CD14-positive monocyte (primary cell): ENCODE measurements around the gene ZNF513. TPM values are rescaled to one million over a fixed set of nuclear protein-coding genes. Genes with fewer than 3 reads are reported as not detected.

Experiments used
- DNase-seq, 3 donors: peaks; one replicate each; pipeline ENCODE4 v3.0.0-alpha.2; 2011 to 2022
- H2AFZ ChIP-seq: 2 replicates; pipeline ENCODE4 v1.6.0; 2012; ENCODE audit warnings: mild to moderate bottlenecking, low read depth, low read length, inconsistent platforms; ENCODE audit not compliant: insufficient read depth, poor library complexity, severe bottlenecking
- H3K27ac ChIP-seq, 2 donors: 1 replicate in 1 of 2; 2 replicates in 1 of 2; pipeline ENCODE4 v1.5.1; 2012 to 2013; ENCODE audit warnings: low read length in 2 of 2, control low read depth in 1 of 2, inconsistent platforms in 1 of 2, low read depth in 1 of 2, mild to moderate bottlenecking in 1 of 2
- H3K27me3 ChIP-seq, 2 donors: one replicate each; pipeline versions ENCODE4 v1.6.0 to v1.6.1; 2011 to 2013; ENCODE audit warnings: low read length in 2 of 2; ENCODE audit not compliant: control insufficient read depth in 2 of 2, insufficient read depth in 2 of 2
- H3K36me3 ChIP-seq, 2 donors: replicated peaks in 1 of 2; 1 replicate in 1 of 2; 2 replicates in 1 of 2; pipeline versions ENCODE4 v1.5.1 to v1.6.1; 2012 to 2013; ENCODE audit warnings: low read length in 2 of 2, control low read depth in 1 of 2, inconsistent platforms in 1 of 2, mild to moderate bottlenecking in 1 of 2; ENCODE audit not compliant: insufficient read depth in 2 of 2, control insufficient read depth in 1 of 2
- H3K4me1 ChIP-seq, 2 donors: 1 replicate in 1 of 2; 2 replicates in 1 of 2; pipeline versions ENCODE4 v1.5.1 to v1.6.1; 2012 to 2013; ENCODE audit warnings: low read length in 2 of 2, control low read depth in 1 of 2, inconsistent platforms in 1 of 2, mild to moderate bottlenecking in 1 of 2, moderate library complexity in 1 of 2; ENCODE audit not compliant: insufficient read depth in 2 of 2, control insufficient read depth in 1 of 2
- H3K4me2 ChIP-seq: replicated peaks from 2 replicates; pipeline ENCODE3; 2012; ENCODE audit warnings: low read length, moderate library complexity, mild to moderate bottlenecking; ENCODE audit not compliant: poor library complexity, severe bottlenecking; ENCODE audit errors: extremely low read depth
- H3K4me3 ChIP-seq, 3 experiments: fragments of 200-600 bp in 1 of 3; sonication (generic) in 1 of 3; replicated peaks in 1 of 3; 1 replicate in 2 of 3; 2 replicates in 1 of 3; pipeline ENCODE4 v1.5.1; 2011 to 2013; ENCODE audit warnings: low read length in 3 of 3, mild to moderate bottlenecking in 3 of 3, control low read depth in 2 of 3, low read depth in 2 of 3, inconsistent platforms in 1 of 3, moderate library complexity in 1 of 3
- H3K79me2 ChIP-seq: 2 replicates; pipeline ENCODE4 v1.6.0; 2012; ENCODE audit warnings: mild to moderate bottlenecking, control low read depth, inconsistent platforms, low read length, moderate library complexity; ENCODE audit not compliant: insufficient read depth
- H3K9ac ChIP-seq: 2 replicates; pipeline ENCODE4 v1.6.0; 2017; ENCODE audit warnings: low read length, mild to moderate bottlenecking; ENCODE audit not compliant: insufficient read depth, poor library complexity, severe bottlenecking
- H3K9me3 ChIP-seq, 2 donors: replicated peaks in 1 of 2; 1 replicate in 1 of 2; 2 replicates in 1 of 2; pipeline versions ENCODE4 v1.5.1 to v1.6.1; 2012 to 2013; ENCODE audit warnings: low read length in 2 of 2, control low read depth in 1 of 2; ENCODE audit not compliant: control insufficient read depth in 1 of 2, insufficient read depth in 1 of 2
- H4K20me1 ChIP-seq: 2 replicates; pipeline ENCODE4 v1.6.0; 2012; ENCODE audit warnings: mild to moderate bottlenecking, low read length, control low read depth, moderate library complexity; ENCODE audit not compliant: insufficient read depth
- H3K27ac Mint-ChIP-seq, 7 donors: one replicate each; pipeline ENCODE4 v1.8.0; 2020; ENCODE audit warnings: mild to moderate bottlenecking in 7 of 7, mixed read lengths in 7 of 7, moderate library complexity in 6 of 7, inconsistent platforms in 2 of 7
- H3K27me3 Mint-ChIP-seq, 3 donors: one replicate each; pipeline ENCODE4 v1.8.0; 2021 to 2022; ENCODE audit warnings: low read depth in 3 of 3, mild to moderate bottlenecking in 3 of 3, mixed read lengths in 3 of 3, moderate library complexity in 3 of 3, inconsistent platforms in 1 of 3
- H3K36me3 Mint-ChIP-seq, 2 donors: one replicate each; pipeline ENCODE4 v1.8.0; 2020; ENCODE audit warnings: mixed read lengths in 2 of 2, inconsistent platforms in 1 of 2, mild to moderate bottlenecking in 1 of 2
- H3K4me1 Mint-ChIP-seq: one replicate; pipeline ENCODE4 v1.8.0; 2020; ENCODE audit warnings: mild to moderate bottlenecking, mixed read lengths
- H3K4me3 Mint-ChIP-seq, 2 donors: one replicate each; pipeline ENCODE4 v1.8.0; 2020; ENCODE audit warnings: mild to moderate bottlenecking in 2 of 2, mixed read lengths in 2 of 2, moderate library complexity in 1 of 2
- H3K9me3 Mint-ChIP-seq, 7 donors: one replicate each; pipeline ENCODE4 v1.8.0; 2020 to 2022; ENCODE audit warnings: mixed read lengths in 7 of 7, mild to moderate bottlenecking in 6 of 7, moderate library complexity in 6 of 7, inconsistent platforms in 2 of 7
- CTCF ChIP-seq: fragments of 200-600 bp; IDR thresholded peaks from one replicate; pipeline ENCODE4 v1.8.0; 2022; ENCODE audit warnings: antibody characterized with exemption, mild to moderate bottlenecking
- WGBS: methylation state at CpG from one replicate; pipeline ENCODE4 v1.1.5; 2013; ENCODE audit warnings: missing lambda C conversion rate; ENCODE audit not compliant: insufficient coverage; 5-methylcytosine and 5-hydroxymethylcytosine counted together
- intact Hi-C, 2 donors: fragments of 100-400 bp; cut with micrococcal nuclease; formaldehyde crosslinking; loops; one replicate each; pipeline versions ENCODE4 v1.15.0 to v1.15.1; 2023
- polyA plus RNA-seq, 3 donors: library from polyadenylated mRNA; depleted of rRNA in 1 of 3; unstranded in 2 of 3; stranded (reverse) in 1 of 3; fragments of 300-500 nt in 2 of 3; fragments of >200 nt in 1 of 3; fragmentation: Illumina TruSeq in 2 of 3; gene quantifications; 1 replicate in 2 of 3; 2 replicates in 1 of 3; pipeline ENCODE4 v1.2.3, GENCODE V29; 2012 to 2021

Gene ZNF513
- polyA plus RNA-seq, 3 donors, result 2.4 to 36.8 (median 2.6) TPM

- Mint-ChIP-seq H3K4me3 (peak overlapping the region; percentile 97 to 99), H3K27me3 (no peaks in the 10 kb centered on the region), H3K4me1 (peaks cover 40% of the 10 kb centered on the region), H3K36me3 (peaks cover 0 to 20% of the 10 kb centered on the region in 2 donors), H3K27ac (peak overlapping the region; percentile 98 to 100 (median 99)), H3K9me3 (no peaks in the 10 kb centered on the region)
- peaks cover 16 to 28% of the 10 kb centered on the region in 2 donors for H3K4me1 ChIP-seq
- peaks cover 73% of the 10 kb centered on the region for H3K79me2 ChIP-seq
- H3K27me3 ChIP-seq, result no peaks in the 10 kb centered on the region
- peak; percentile 70 to 76 (median 70) for DNase-seq
- peak overlapping the region; percentile 76 to 93 (median 90) for H3K4me3 ChIP-seq
- WGBS, result 0% methylated on average over 9 of the region's 12 CpGs
- intact Hi-C loops, result loop anchor here (1.0 to 5.0 kb wide), 3 partner anchors 14 to 144 kb away; partner anchors contain the start of genes EIF2B4 (in 2 of the 2), SNX17 (in 2 of the 2), ATRAID (in 1 of the 2) and SLC5A6 (in 1 of the 2)
- H3K27ac ChIP-seq, result peak overlapping the region; percentile 90 to 95
- H3K9me3 ChIP-seq, result no peaks in the 10 kb centered on the region
- H2AFZ ChIP-seq, result peak overlapping the region; percentile 96
- TF ChIP-seq CTCF, result no peak
- H3K4me2 ChIP-seq, result peak overlapping the region; percentile 80
- H3K36me3 ChIP-seq, result no peaks in the 10 kb centered on the region
- H3K9ac ChIP-seq, result peak overlapping the region; percentile 90
- H4K20me1 ChIP-seq, result peaks cover 24% of the 10 kb centered on the region
Observed at GRCh38 chr2:27356056-27356381, 24.5 kb downstream of the ZNF513 start.

- Histone ChIP-seq H4K20me1 (peaks cover 39% of the 10 kb centered on the region), H3K4me1 (peaks cover 16 to 28% of the 10 kb centered on the region in 2 donors), H3K9ac (no peak overlapping the region), H3K36me3 (peaks cover 3 to 9% of the 10 kb centered on the region in 2 donors), H3K27me3 (no peaks in the 10 kb centered on the region), H2AFZ (no peak overlapping the region), H3K4me2 (no peak overlapping the region), H3K9me3 (no peaks in the 10 kb centered on the region), H3K79me2 (peaks cover 88% of the 10 kb centered on the region), H3K27ac (no peak overlapping the region), H3K4me3 (no peak overlapping the region)
- Mint-ChIP-seq H3K4me1 (peaks cover 40% of the 10 kb centered on the region), H3K4me3 (no peak overlapping the region), H3K27ac (peak overlapping the region in 1 of 7 donors; percentile 35), H3K27me3 (peaks cover 0 to 1% (median 0%) of the 10 kb centered on the region in 3 donors), H3K9me3 (no peaks in the 10 kb centered on the region), H3K36me3 (peaks cover 6 to 32% of the 10 kb centered on the region in 2 donors)
- no CpG with 5 or more reads among the region's 7 CpGs for WGBS
- no peak for TF ChIP-seq CTCF
- intact Hi-C loops, result no loop called here
- no peak for DNase-seq
Observed at GRCh38 chr2:27354597-27354927, 26.0 kb downstream of the ZNF513 start.
